GM12878 (cell line): ENCODE measurements around the gene TMEM192. TPM values are rescaled to one million over a fixed set of nuclear protein-coding genes. Genes with fewer than 3 reads are reported as not detected.

Experiments
- BACH1 ChIP-seq: fragments of 450-650 bp; IDR thresholded peaks from 2 replicates; pipeline ENCODE4 v1.6.1; 2017; ENCODE audit warnings: mild to moderate bottlenecking, borderline replicate concordance
- CEBPZ ChIP-seq: fragments of 150-350 bp; IDR thresholded peaks from 2 replicates; pipeline ENCODE4 v1.6.1; 2016; ENCODE audit warnings: low read depth, low read length
- CHD1 ChIP-seq: IDR thresholded peaks from 2 replicates; pipeline ENCODE4 v1.6.1; 2012; ENCODE audit warnings: low read depth, low read length, improper control_type of control experiment
- FOXM1 ChIP-seq: IDR thresholded peaks from 2 replicates; pipeline ENCODE4 v1.6.1; 2012; ENCODE audit warnings: low read depth, mild to moderate bottlenecking, inconsistent platforms, low read length, moderate library complexity
- HDAC2 ChIP-seq: fragments of 200-600 bp; sonication (generic); IDR thresholded peaks from 2 replicates; pipeline ENCODE4 v1.6.1; 2017
- IKZF2 ChIP-seq, 2 experiments: fragments of 450-650 bp; IDR thresholded peaks; 2 replicates each; pipeline ENCODE4 v1.6.1; 2017; ENCODE audit warnings: mild to moderate bottlenecking in 2 of 2, moderate library complexity in 2 of 2
- LARP7 ChIP-seq: fragments of 450-650 bp; IDR thresholded peaks from 2 replicates; pipeline ENCODE4 v1.6.1; 2017; ENCODE audit warnings: mild to moderate bottlenecking
- MAX ChIP-seq: IDR thresholded peaks from 2 replicates; pipeline ENCODE4 v1.6.1; 2012; ENCODE audit warnings: low read depth, low read length, improper control_type of control experiment
- PAX5 ChIP-seq: IDR thresholded peaks from 2 replicates; pipeline ENCODE4 v1.6.1; 2011; ENCODE audit warnings: low read depth, low read length, borderline replicate concordance
- PKNOX1 ChIP-seq: fragments of 450-650 bp; IDR thresholded peaks from 2 replicates; pipeline ENCODE4 v1.6.1; 2016; ENCODE audit warnings: mild to moderate bottlenecking
- POLR2AphosphoS5 ChIP-seq: IDR thresholded peaks from 2 replicates; pipeline ENCODE4 v1.6.1; 2011; ENCODE audit warnings: mild to moderate bottlenecking, low read length, inconsistent platforms
- POU2F2 ChIP-seq: IDR thresholded peaks from 3 replicates; pipeline ENCODE4 v1.6.1; 2011; ENCODE audit warnings: low read depth, mild to moderate bottlenecking, low read length, borderline replicate concordance
- SIN3A ChIP-seq: IDR thresholded peaks from 2 replicates; pipeline ENCODE4 v1.6.1; 2012; ENCODE audit warnings: low read depth, low read length, improper control_type of control experiment
- STAT3 ChIP-seq: IDR thresholded peaks from 2 replicates; pipeline ENCODE4 v1.6.1; 2011; ENCODE audit warnings: low read depth, low read length, improper control_type of control experiment
- TCF3 ChIP-seq: IDR thresholded peaks from 2 replicates; pipeline ENCODE4 v1.6.1; 2012; ENCODE audit warnings: low read depth, mild to moderate bottlenecking, low read length, borderline replicate concordance; ENCODE audit not compliant: insufficient read depth
- USF2 ChIP-seq: IDR thresholded peaks from 2 replicates; pipeline ENCODE4 v1.6.1; 2011; ENCODE audit warnings: low read depth, low read length, improper control_type of control experiment, borderline replicate concordance
- ZBTB40 ChIP-seq: fragments of 450-650 bp; IDR thresholded peaks from 2 replicates; pipeline ENCODE4 v1.6.1; 2016; ENCODE audit warnings: mild to moderate bottlenecking, moderate library complexity, borderline replicate concordance
- ZNF384 ChIP-seq: IDR thresholded peaks from 2 replicates; pipeline ENCODE4 v1.6.1; 2012; ENCODE audit warnings: low read depth, mild to moderate bottlenecking, low read length, improper control_type of control experiment, borderline replicate concordance
- polyA plus RNA-seq, 11 experiments: library from polyadenylated mRNA; depleted of rRNA in 4 of 11; unstranded in 6 of 11; stranded (reverse) in 5 of 11; fragments of >200 nt; fragmentation: Nextera tagmentation in 4 of 11; fragmentation: Illumina TruSeq in 1 of 11; extraction: Ambion mirVana in 4 of 11; extraction: Trizol in 1 of 11; gene quantifications; 1 replicate in 1 of 11; 2 replicates in 10 of 11; pipeline versions ENCODE4 v1.2.1 to v1.2.3, GENCODE V29; 2011 to 2016; ENCODE audit warnings: inconsistent platforms in 2 of 11, missing spikeins in 2 of 11, low read depth in 1 of 11
- total RNA-seq, 4 experiments: library from RNA; depleted of rRNA in 3 of 4; stranded (reverse); fragments of >200 nt in 3 of 4; fragmentation: Illumina TruSeq in 1 of 4; extraction: Trizol in 1 of 4; gene quantifications; 2 replicates each; pipeline versions ENCODE4 v1.2.1 to v1.2.3, GENCODE V29; 2013 to 2021
- TF ChIP-seq, protein P1 (sequence below): fragments of 450-650 bp; IDR thresholded peaks from 2 replicates; pipeline ENCODE4 v1.6.1; 2014; ENCODE audit warnings: mild to moderate bottlenecking

TMEM192 gene
- total and polyA plus RNA-seq, 10 of the 15 experiments (the other 5 are each of a cell fraction or from before 2014, with no cell fraction given): 1.8 to 16.0 (median 10.0) TPM

DNA sequence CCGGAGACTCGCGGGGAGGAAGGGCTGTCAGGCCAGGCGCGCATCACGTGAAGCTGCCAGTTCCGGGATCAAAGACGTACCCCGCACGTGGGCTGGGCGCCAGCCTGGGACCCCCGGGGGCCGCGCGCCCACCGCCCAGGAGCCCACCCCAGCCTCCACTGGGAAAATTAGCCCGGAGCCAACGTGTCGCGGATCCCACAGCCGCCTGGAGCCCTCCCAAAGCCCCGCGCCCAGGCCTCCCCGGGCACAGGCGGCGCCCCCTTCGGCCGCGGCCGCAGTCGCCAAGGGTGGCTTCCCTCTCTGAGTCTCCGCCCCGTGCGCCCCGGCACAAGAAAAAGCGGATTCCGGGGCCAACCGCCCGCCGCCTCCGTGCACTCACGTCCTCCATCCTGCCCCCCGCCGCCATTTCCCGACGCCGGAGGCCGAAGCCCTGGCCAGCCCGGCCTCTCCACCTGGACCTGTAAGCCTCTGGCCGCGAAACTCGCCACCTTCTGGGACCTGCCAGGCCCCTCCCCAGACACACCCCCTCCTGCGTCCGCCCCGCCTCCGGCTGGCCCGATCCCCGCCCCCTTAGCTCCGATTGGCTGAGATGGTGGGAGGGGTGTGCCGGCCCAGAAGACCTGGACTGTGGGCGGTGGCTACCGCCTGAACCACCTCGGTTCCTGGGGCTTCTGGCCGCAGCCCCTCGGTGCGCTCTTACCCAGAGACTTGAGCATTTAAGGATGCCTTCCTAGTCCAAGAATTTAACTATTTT lies at the start of gene TMEM192 (continued):
- no peak for TF ChIP-seq CEBPZ
- 0 out of 3 replicates have a peak, but pooled peaks have one; percentile 14 for TF ChIP-seq POU2F2
- no peak for TF ChIP-seq POLR2AphosphoS5
- TF ChIP-seq CHD1: no peak
- TF ChIP-seq LARP7: peak; percentile 88
- TF ChIP-seq USF2: peak; percentile 82
- TF ChIP-seq IKZF2 (IDR thresholded peaks at IDR 0.05): 0 out of 4 replicates have a peak, but pooled peaks have one; percentile 15 to 31
- no peak; the same call in 1 of the 2 replicates for TF ChIP-seq ZBTB40
- no peak for TF ChIP-seq TCF3
- no peak for TF ChIP-seq ZNF384
- TF ChIP-seq MAX: peak; percentile 91; the same call in 1 of the 2 replicates
- no peak for TF ChIP-seq STAT3
- TF ChIP-seq HDAC2: no peak
- 0 out of 2 replicates have a peak, but pooled peaks have one; percentile 28 for TF ChIP-seq PKNOX1
- no peak; the same call in 1 of the 2 replicates for TF ChIP-seq SIN3A
- 0 out of 2 replicates have a peak, but pooled peaks have one; percentile 60 for TF ChIP-seq BACH1
- TF ChIP-seq, protein P1, sequence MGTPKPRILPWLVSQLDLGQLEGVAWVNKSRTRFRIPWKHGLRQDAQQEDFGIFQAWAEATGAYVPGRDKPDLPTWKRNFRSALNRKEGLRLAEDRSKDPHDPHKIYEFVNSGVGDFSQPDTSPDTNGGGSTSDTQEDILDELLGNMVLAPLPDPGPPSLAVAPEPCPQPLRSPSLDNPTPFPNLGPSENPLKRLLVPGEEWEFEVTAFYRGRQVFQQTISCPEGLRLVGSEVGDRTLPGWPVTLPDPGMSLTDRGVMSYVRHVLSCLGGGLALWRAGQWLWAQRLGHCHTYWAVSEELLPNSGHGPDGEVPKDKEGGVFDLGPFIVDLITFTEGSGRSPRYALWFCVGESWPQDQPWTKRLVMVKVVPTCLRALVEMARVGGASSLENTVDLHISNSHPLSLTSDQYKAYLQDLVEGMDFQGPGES: no peak
- 0 out of 2 replicates have a peak, but pooled peaks have one; percentile 23 for TF ChIP-seq PAX5
- TF ChIP-seq FOXM1: no peak
